NCI-H128 (cell line): ENCODE results near the gene HES1.

Experiments
- DNase-seq: peaks from one replicate; lab custom pipeline; 2025; ENCODE audit not compliant: unreplicated experiment; lab: John Stamatoyannopoulos, UW

Gene HES1

GRCh38 chr3:194101592-194102432, 34.1 kb upstream of the HES1 start:
- no peak for DNase-seq

GRCh38 chr3:194102436-194102835, 33.5 kb upstream of the HES1 start:
- DNase-seq, result no peak

- DNase-seq, result no peak
These were observed 32.4 kb upstream of the HES1 start for GRCh38 chr3:194103505-194103904.

- no peak for DNase-seq
These were observed 31.8 kb upstream of the HES1 start for GRCh38 chr3:194103983-194104751.

- no peak for DNase-seq
These were observed 30.7 kb upstream of the HES1 start for GRCh38 chr3:194105292-194105691.

GRCh38 chr3:194107107-194107506, 28.8 kb upstream of the HES1 start:
- no peak for DNase-seq

- DNase-seq, result no peak
These were observed 26.6 kb upstream of the HES1 start for GRCh38 chr3:194109192-194109863.

GRCh38 chr3:194110483-194110882, 25.5 kb upstream of the HES1 start:
- no peak for DNase-seq

GRCh38 chr3:194111336-194111735, 24.6 kb upstream of the HES1 start:
- no peak for DNase-seq

- peak; percentile 40 for DNase-seq
These were observed 23.5 kb upstream of the HES1 start for GRCh38 chr3:194112120-194113106.

- DNase-seq, result no peak
These were observed 21.8 kb upstream of the HES1 start for GRCh38 chr3:194114123-194114522.

GRCh38 chr3:194117104-194117845, 18.7 kb upstream of the HES1 start:
- DNase-seq, result no peak

GRCh38 chr3:194118920-194119319, 17.0 kb upstream of the HES1 start:
- DNase-seq, result no peak

GRCh38 chr3:194119831-194120590, 15.9 kb upstream of the HES1 start:
- no peak for DNase-seq

- DNase-seq, result no peak
These were observed 14.9 kb upstream of the HES1 start for GRCh38 chr3:194120789-194121770.

GRCh38 chr3:194121891-194122631, 13.9 kb upstream of the HES1 start:
- no peak for DNase-seq

- DNase-seq, result no peak
These were observed 12.2 kb upstream of the HES1 start for GRCh38 chr3:194123726-194124125.
